Ectodermal cell (in vitro differentiated cells): ENCODE results near the gene IST1.

ENCODE experiments used
- H3K27ac ChIP-seq: 2 replicates; pipeline ENCODE4 v1.7.0; 2013; ENCODE audit warnings: mild to moderate bottlenecking, low read depth, low read length; ENCODE audit not compliant: insufficient read depth, poor library complexity, severe bottlenecking
- H3K27me3 ChIP-seq: 2 replicates; pipeline ENCODE4 v1.7.0; 2013; ENCODE audit warnings: mild to moderate bottlenecking, low read length; ENCODE audit not compliant: insufficient read depth, control insufficient read depth, poor library complexity, severe bottlenecking
- H3K36me3 ChIP-seq: one replicate; pipeline ENCODE4 v1.7.0; 2013; ENCODE audit warnings: low read length; ENCODE audit not compliant: control insufficient read depth, insufficient read depth
- H3K4me1 ChIP-seq: one replicate; pipeline ENCODE4 v1.7.0; 2013; ENCODE audit warnings: low read length; ENCODE audit not compliant: control insufficient read depth, insufficient read depth
- H3K4me3 ChIP-seq: 2 replicates; pipeline ENCODE4 v1.7.0; 2013; ENCODE audit warnings: low read depth, low read length, control low read depth; ENCODE audit not compliant: insufficient read depth
- H3K9me3 ChIP-seq: 2 replicates; pipeline ENCODE4 v1.7.0; 2013; ENCODE audit warnings: mild to moderate bottlenecking, low read length, moderate library complexity; ENCODE audit not compliant: control insufficient read depth
- WGBS, 2 experiments: methylation state at CpG; one replicate each; pipeline ENCODE4 v1.1.7; 2013; ENCODE audit warnings: missing lambda C conversion rate in 2 of 2; 5-methylcytosine and 5-hydroxymethylcytosine counted together

The IST1 gene

GRCh38 chr16:71931001-71931400 lies 35.7 kb downstream of the IST1 start:
- Histone ChIP-seq H3K4me3 (no peak overlapping the region), H3K9me3 (no peaks in the 10 kb centered on the region), H3K4me1 (peaks cover 4% of the 10 kb centered on the region), H3K27ac (no peak overlapping the region), H3K36me3 (peaks cover 10% of the 10 kb centered on the region), H3K27me3 (no peaks in the 10 kb centered on the region)
- 98% methylated on average over 2 of the region's 2 CpGs for WGBS, 2 experiments

GRCh38 chr16:71931599-71931998 lies 36.3 kb downstream of the IST1 start:
- Histone ChIP-seq H3K9me3 (no peaks in the 10 kb centered on the region), H3K36me3 (peaks cover 10% of the 10 kb centered on the region), H3K4me1 (peaks cover 4% of the 10 kb centered on the region), H3K27ac (no peak overlapping the region), H3K4me3 (no peak overlapping the region), H3K27me3 (no peaks in the 10 kb centered on the region)
- WGBS, 2 experiments = 89 to 99% methylated on average over 6 of the region's 6 CpGs

DNA sequence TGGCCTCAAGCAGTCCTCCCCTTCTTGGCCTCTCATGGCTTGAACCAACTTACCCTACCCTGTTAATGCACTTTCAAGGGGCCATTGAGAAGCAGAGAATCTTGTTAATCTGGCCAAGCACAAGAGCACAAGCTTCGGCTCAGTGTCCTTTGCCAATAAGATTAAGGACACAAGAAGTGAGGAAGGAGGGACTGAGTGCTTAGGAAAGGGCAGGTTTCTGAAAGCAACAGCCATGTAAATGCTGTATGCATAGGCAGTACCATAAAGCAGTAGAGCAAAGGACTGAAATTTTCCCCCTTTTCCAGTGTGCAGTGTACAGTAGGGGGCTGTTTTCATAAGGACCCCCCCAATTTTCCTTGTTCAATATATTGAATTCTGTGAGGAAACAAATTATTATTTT lies 37.7 kb downstream of the IST1 start:
- Histone ChIP-seq H3K27ac (no peak overlapping the region), H3K4me1 (peaks cover 4% of the 10 kb centered on the region)
- 71 to 91% methylated on average over 1 of the region's 1 CpG for WGBS, 2 experiments

GRCh38 chr16:71933913-71934695 lies 38.8 kb downstream of the IST1 start:
- no peaks in the 10 kb centered on the region for H3K36me3 ChIP-seq
- H3K9me3 ChIP-seq = no peaks in the 10 kb centered on the region
- no peaks in the 10 kb centered on the region for H3K27me3 ChIP-seq
- 91% methylated on average over 11 of the region's 11 CpGs for WGBS, 2 experiments
- peak overlapping the region; percentile 81 for H3K27ac ChIP-seq
- H3K4me3 ChIP-seq = no peak overlapping the region
- peaks cover 4% of the 10 kb centered on the region for H3K4me1 ChIP-seq

More for the DNA sequence above, 37.7 kb downstream of the IST1 start:
- H3K9me3 ChIP-seq = no peaks in the 10 kb centered on the region
- no peaks in the 10 kb centered on the region for H3K27me3 ChIP-seq
- H3K4me3 ChIP-seq = no peak overlapping the region
- peaks cover 3% of the 10 kb centered on the region for H3K36me3 ChIP-seq

- H3K27ac ChIP-seq = no peak overlapping the region
- H3K4me3 ChIP-seq = no peak overlapping the region
- H3K27me3 ChIP-seq = no peaks in the 10 kb centered on the region
- H3K9me3 ChIP-seq = no peaks in the 10 kb centered on the region
- peaks cover 4% of the 10 kb centered on the region for H3K4me1 ChIP-seq
- 89 to 92% methylated on average over 10 of the region's 10 CpGs for WGBS, 2 experiments
- no peaks in the 10 kb centered on the region for H3K36me3 ChIP-seq
Observed at GRCh38 chr16:71937868-71938510, 42.7 kb downstream of the IST1 start.

DNA sequence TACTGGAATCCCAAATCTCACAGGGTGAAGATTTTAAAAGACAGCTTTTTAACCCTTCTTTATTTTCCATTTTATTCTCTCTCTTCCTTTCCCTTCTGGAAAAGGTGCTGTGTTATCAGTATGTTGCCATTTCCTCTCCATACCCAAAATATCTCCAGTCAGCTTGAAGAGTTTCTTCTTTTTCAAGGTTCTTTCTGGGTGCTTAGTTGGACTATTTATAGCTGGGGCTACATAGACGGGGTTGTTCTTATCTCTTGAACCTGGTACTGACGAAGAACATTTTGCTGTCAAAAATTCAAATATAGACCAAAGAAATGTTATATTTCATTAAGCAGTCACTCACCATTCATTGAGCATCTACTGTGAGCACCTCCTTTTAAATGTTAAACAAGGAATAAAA lies 48.6 kb downstream of the IST1 start:
- H3K27me3 ChIP-seq = no peaks in the 10 kb centered on the region
- no peaks in the 10 kb centered on the region for H3K4me1 ChIP-seq
- WGBS, 2 experiments = 82 to 94% methylated on average over 2 of the region's 2 CpGs
- no peaks in the 10 kb centered on the region for H3K9me3 ChIP-seq
- H3K36me3 ChIP-seq = no peaks in the 10 kb centered on the region
- no peak overlapping the region for H3K27ac ChIP-seq
- H3K4me3 ChIP-seq = no peak overlapping the region

- Histone ChIP-seq H3K4me3 (no peak overlapping the region), H3K9me3 (no peaks in the 10 kb centered on the region), H3K36me3 (no peaks in the 10 kb centered on the region), H3K4me1 (no peaks in the 10 kb centered on the region), H3K27ac (no peak overlapping the region), H3K27me3 (no peaks in the 10 kb centered on the region)
- WGBS, 2 experiments = 69 to 70% methylated on average over 5 of the region's 6 CpGs
Observed at GRCh38 chr16:71945616-71946015, 50.3 kb downstream of the IST1 start.

DNA sequence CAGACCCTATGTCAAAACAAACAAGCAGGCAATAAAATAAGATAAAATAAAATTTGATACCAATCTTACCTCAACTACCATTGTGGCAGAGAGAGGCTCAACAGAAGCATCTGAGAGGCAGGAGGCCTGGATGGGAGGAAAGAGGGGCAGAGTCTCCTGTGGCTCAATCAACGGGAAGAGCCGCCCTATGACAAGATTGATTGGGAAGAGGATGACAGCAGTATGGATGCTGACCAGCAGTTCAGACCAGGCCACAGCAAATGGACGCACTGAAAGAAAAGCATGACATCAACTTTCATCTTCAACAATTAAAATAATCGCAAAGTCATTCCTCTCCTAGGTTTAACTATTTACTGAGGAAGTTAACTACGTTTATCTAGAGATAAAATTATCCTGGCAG lies 57.5 kb downstream of the IST1 start:
- WGBS, 2 experiments = 70 to 78% methylated on average over 5 of the region's 5 CpGs
- Histone ChIP-seq H3K27ac (no peak overlapping the region), H3K36me3 (no peaks in the 10 kb centered on the region)

GRCh38 chr16:71954180-71954579 lies 58.8 kb downstream of the IST1 start:
- Histone ChIP-seq H3K4me1 (no peaks in the 10 kb centered on the region), H3K4me3 (no peak overlapping the region), H3K9me3 (no peaks in the 10 kb centered on the region), H3K36me3 (no peaks in the 10 kb centered on the region), H3K27ac (no peak overlapping the region), H3K27me3 (peaks cover 4% of the 10 kb centered on the region)
- WGBS, 2 experiments = 90 to 94% methylated on average over 3 to 4 of the region's 5 CpGs

More for the DNA sequence above, 57.5 kb downstream of the IST1 start:
- H3K4me1 ChIP-seq = no peaks in the 10 kb centered on the region
- no peak overlapping the region for H3K4me3 ChIP-seq
- no peaks in the 10 kb centered on the region for H3K9me3 ChIP-seq
- H3K27me3 ChIP-seq = peaks cover 4% of the 10 kb centered on the region

DNA sequence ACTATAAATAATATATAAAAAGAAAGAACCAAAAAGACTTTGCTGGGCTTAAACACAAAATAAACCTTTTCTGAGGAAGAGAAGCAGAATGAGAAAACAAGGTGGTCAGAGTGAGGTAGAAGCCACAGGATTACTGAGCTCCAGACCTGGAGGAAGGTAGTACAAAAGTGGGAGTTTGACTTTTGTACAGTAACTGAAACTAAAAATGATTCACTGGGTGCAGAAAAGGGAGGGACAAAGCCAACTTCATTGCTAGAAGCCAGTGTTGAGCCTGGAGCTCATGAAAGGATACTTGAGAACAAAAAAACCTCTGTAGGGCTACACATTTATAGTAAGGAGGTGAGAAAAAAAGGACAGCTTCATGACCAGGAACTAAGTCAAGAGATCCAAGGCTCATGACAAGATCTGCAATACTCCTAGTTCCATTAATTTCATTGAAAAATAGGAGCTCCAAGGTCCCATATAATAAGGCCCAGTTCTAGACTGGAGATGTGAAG lies 59.4 kb downstream of the IST1 start:
- no peak overlapping the region for H3K27ac ChIP-seq
- H3K9me3 ChIP-seq = no peaks in the 10 kb centered on the region
- H3K36me3 ChIP-seq = no peaks in the 10 kb centered on the region

More for the DNA sequence above, 59.4 kb downstream of the IST1 start:
- no peaks in the 10 kb centered on the region for H3K4me1 ChIP-seq
- H3K4me3 ChIP-seq = no peak overlapping the region
- H3K27me3 ChIP-seq = peaks cover 4% of the 10 kb centered on the region
